Glutamatergic neuron (in vitro differentiated cells): ENCODE measurements around the gene FCMR. TPM values are rescaled to one million over a fixed set of nuclear protein-coding genes. Genes with fewer than 3 reads are reported as not detected.

Source experiments
- DNase-seq: peaks from one replicate; pipeline ENCODE4 v3.0.0; 2022
- H3K27ac Mint-ChIP-seq: one replicate; pipeline ENCODE4 v1.8.0; 2020; ENCODE audit warnings: mild to moderate bottlenecking, mixed read lengths, inconsistent platforms; ENCODE audit not compliant: unreplicated experiment
- H3K27me3 Mint-ChIP-seq: one replicate; pipeline ENCODE4 v1.8.0; 2020; ENCODE audit warnings: mild to moderate bottlenecking, moderate library complexity, mixed read lengths, inconsistent platforms; ENCODE audit not compliant: unreplicated experiment
- H3K36me3 Mint-ChIP-seq: one replicate; pipeline ENCODE4 v1.8.0; 2020; ENCODE audit warnings: mild to moderate bottlenecking, mixed read lengths, inconsistent platforms; ENCODE audit not compliant: unreplicated experiment
- H3K4me1 Mint-ChIP-seq: one replicate; pipeline ENCODE4 v1.8.0; 2020; ENCODE audit warnings: mild to moderate bottlenecking, low read depth, mixed read lengths, inconsistent platforms; ENCODE audit not compliant: unreplicated experiment
- H3K4me3 Mint-ChIP-seq: one replicate; pipeline ENCODE4 v1.8.0; 2020; ENCODE audit warnings: mild to moderate bottlenecking, mixed read lengths, inconsistent platforms; ENCODE audit not compliant: unreplicated experiment
- H3K9me3 Mint-ChIP-seq: one replicate; pipeline ENCODE4 v1.8.0; 2020; ENCODE audit warnings: mild to moderate bottlenecking, moderate library complexity, mixed read lengths, inconsistent platforms; ENCODE audit not compliant: unreplicated experiment
- total RNA-seq: library from RNA; stranded (reverse); fragmentation: NEBNext Ultra II Directional; extraction: Animal tissue kit (Norgen Biotek cat#: 25700); gene quantifications from one replicate; pipeline ENCODE4 v1.2.1, GENCODE V29; 2021; ENCODE audit not compliant: unreplicated experiment
- TF ChIP-seq, protein P1 (sequence below): fragments of 200-600 bp; sonication (generic); IDR thresholded peaks from one replicate; pipeline ENCODE4 v1.5.0; 2021; ENCODE audit not compliant: partially characterized antibody, unreplicated experiment

Gene FCMR
- total RNA-seq, 1 donor from 2014 or later = not detected

DNA sequence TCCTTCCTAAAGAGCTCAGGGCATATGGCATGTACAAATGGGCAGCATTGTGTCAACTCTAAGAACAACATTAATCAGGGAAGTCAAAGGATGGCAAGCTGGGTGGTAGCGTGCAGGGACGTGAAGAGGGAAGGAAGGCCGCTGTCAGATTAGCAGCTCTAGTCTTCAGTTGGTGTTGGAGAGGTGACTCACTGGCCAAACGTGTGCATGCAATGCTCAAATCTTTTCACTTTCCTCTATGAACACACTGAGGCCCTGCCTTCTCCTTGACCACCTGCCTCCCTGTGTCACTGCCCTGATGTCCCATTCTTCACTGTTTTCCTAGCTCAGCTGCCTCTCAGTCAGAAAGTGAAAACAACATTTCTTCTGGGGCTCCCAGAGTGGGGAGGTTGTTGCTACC, 30.4 kb upstream of the FCMR start:
- Mint-ChIP-seq H3K9me3 (no peaks in the 10 kb centered on the region), H3K27me3 (peaks cover 2% of the 10 kb centered on the region), H3K4me1 (no peaks in the 10 kb centered on the region), H3K27ac (no peak overlapping the region), H3K4me3 (no peak overlapping the region), H3K36me3 (peaks cover 4% of the 10 kb centered on the region)
- no peak for DNase-seq
- TF ChIP-seq, protein P1, sequence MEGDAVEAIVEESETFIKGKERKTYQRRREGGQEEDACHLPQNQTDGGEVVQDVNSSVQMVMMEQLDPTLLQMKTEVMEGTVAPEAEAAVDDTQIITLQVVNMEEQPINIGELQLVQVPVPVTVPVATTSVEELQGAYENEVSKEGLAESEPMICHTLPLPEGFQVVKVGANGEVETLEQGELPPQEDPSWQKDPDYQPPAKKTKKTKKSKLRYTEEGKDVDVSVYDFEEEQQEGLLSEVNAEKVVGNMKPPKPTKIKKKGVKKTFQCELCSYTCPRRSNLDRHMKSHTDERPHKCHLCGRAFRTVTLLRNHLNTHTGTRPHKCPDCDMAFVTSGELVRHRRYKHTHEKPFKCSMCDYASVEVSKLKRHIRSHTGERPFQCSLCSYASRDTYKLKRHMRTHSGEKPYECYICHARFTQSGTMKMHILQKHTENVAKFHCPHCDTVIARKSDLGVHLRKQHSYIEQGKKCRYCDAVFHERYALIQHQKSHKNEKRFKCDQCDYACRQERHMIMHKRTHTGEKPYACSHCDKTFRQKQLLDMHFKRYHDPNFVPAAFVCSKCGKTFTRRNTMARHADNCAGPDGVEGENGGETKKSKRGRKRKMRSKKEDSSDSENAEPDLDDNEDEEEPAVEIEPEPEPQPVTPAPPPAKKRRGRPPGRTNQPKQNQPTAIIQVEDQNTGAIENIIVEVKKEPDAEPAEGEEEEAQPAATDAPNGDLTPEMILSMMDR = no peak

DNA sequence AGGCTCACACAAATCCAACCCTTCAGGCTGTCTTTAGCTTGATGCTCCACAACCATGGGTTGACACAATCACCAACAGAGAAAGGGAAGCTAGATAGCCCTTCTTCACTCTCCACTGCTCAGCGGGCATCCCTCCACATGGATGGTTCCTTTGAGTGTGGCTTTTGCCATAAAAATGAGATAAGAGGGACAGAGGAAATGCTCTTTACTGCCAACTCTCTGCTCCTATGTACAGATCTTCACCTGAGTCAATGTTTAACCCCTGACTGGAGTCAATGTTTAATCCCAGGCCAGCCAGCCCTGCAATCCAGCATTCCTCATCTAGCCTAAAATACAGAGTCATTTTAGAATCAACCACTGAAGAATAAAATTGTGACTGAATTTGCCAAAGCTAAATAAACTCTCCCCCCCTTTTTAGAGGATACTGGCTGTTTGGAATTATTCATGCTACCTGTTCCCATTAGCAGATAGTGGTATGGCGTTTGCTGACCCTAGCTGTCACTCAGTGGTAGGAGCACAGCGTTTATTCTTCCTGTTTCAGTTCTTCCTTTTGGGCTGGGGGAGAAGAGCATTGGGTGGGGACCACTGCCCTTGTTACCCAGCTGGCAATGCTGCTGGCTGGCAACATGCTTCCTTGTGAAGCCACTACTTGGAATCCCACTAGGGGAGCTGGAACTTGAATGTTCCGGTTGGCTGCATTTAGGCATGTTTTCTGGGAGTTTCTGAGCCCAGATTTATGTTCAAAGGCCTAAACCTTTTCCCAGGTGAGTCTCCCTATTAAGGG, 29.8 kb upstream of the FCMR start:
- H3K4me3 Mint-ChIP-seq = no peak overlapping the region
- H3K4me1 Mint-ChIP-seq = no peaks in the 10 kb centered on the region
- H3K36me3 Mint-ChIP-seq = peaks cover 4% of the 10 kb centered on the region
- no peaks in the 10 kb centered on the region for H3K9me3 Mint-ChIP-seq
- H3K27me3 Mint-ChIP-seq = peaks cover 2% of the 10 kb centered on the region
- no peak for DNase-seq
- no peak overlapping the region for H3K27ac Mint-ChIP-seq
- TF ChIP-seq, protein P1 = no peak

DNA sequence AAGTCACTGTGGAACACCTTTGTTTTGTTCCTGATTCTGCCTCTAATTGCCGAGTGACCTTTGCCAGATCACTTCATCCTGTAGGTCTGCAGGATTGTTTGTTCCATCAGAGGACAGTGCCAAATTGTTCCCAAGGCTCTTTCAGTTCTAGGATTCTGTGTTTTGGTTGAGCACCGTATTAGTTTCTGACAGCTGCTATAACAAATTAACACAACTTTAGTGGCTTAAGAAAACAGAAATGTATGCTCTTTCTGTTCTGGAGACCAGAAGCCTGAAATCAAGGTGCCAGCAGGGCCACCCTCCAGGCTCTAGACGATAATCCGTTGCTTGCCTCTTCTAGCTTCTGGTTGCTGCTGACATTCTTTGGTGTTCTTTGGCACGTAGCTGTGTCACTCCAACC, 27.9 kb upstream of the FCMR start:
- TF ChIP-seq, protein P1 = no peak
- DNase-seq = no peak
- Mint-ChIP-seq H3K27me3 (no peaks in the 10 kb centered on the region), H3K9me3 (no peaks in the 10 kb centered on the region), H3K4me3 (no peak overlapping the region), H3K4me1 (no peaks in the 10 kb centered on the region), H3K27ac (no peak overlapping the region), H3K36me3 (peaks cover 4% of the 10 kb centered on the region)

DNA sequence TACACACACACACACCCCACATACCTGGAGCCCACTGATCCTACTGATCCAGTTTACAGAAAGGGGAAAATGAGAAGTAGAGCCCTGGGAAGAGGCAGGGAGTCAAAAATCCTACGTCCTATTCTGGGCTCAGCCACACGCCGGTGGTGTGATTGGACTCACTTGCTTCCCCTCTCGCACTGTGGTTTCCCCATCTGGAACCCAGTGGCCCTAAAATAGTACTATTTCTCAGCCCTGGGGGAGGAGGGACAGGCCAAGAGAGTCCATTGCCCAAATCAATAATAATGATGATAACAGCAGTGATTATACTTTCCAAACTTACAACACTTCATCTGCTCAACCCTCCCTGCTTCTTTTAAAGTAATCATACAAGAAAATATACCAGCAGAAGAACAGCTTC, 27.5 kb upstream of the FCMR start:
- TF ChIP-seq, protein P1 = no peak
- Mint-ChIP-seq H3K27me3 (no peaks in the 10 kb centered on the region), H3K4me1 (no peaks in the 10 kb centered on the region), H3K27ac (no peak overlapping the region), H3K36me3 (peaks cover 4% of the 10 kb centered on the region), H3K9me3 (no peaks in the 10 kb centered on the region), H3K4me3 (no peak overlapping the region)
- DNase-seq = no peak

DNA sequence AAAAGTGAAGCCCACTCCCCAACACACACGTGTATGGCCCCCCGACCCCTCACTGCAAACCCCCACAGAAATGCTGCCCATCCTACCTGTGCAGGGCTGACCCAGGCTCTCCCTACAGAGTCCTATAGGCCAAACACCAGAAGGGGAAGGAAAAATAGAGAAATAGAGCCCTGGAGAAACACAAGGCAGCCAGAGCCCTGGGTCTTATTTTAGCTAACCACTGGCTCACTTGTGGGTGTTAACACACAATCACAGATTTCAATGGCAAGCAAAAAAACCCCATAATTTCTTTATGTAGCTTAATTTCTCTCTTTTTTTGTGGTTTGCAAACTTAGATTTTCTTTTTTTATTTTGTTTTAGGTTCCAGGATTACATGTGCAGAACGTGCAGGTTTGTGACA, 25.5 kb upstream of the FCMR start:
- Mint-ChIP-seq H3K4me3 (no peak overlapping the region), H3K9me3 (no peaks in the 10 kb centered on the region), H3K27me3 (peaks cover 4% of the 10 kb centered on the region), H3K27ac (no peak overlapping the region), H3K4me1 (no peaks in the 10 kb centered on the region), H3K36me3 (no peaks in the 10 kb centered on the region)
- TF ChIP-seq, protein P1 = no peak
- DNase-seq = no peak
